Nephron progenitor cell (in vitro differentiated cells): Measurements from ENCODE around the gene DRC3.

ENCODE experiments used
- DNase-seq: peaks from one replicate; pipeline ENCODE4 v3.0.0; 2021
- H3K27ac Mint-ChIP-seq: 2 replicates; pipeline ENCODE4 v1.8.0; 2021; ENCODE audit warnings: mild to moderate bottlenecking, moderate library complexity, mixed read lengths
- H3K27me3 Mint-ChIP-seq: 2 replicates; pipeline ENCODE4 v1.8.0; 2021; ENCODE audit warnings: mild to moderate bottlenecking, low read depth, mixed read lengths; ENCODE audit not compliant: poor library complexity
- H3K36me3 Mint-ChIP-seq: 2 replicates; pipeline ENCODE4 v1.8.0; 2021; ENCODE audit warnings: low read depth, mixed read lengths
- H3K4me1 Mint-ChIP-seq: 2 replicates; pipeline ENCODE4 v1.8.0; 2021; ENCODE audit warnings: mixed read lengths
- H3K4me3 Mint-ChIP-seq: 2 replicates; pipeline ENCODE4 v1.8.0; 2021; ENCODE audit warnings: mild to moderate bottlenecking, moderate library complexity, mixed read lengths
- H3K9me3 Mint-ChIP-seq: 2 replicates; pipeline ENCODE4 v1.8.0; 2021; ENCODE audit warnings: mild to moderate bottlenecking, moderate library complexity, mixed read lengths
- TF ChIP-seq, protein P1 (sequence below): fragments of 200-600 bp; sonication (generic); IDR thresholded peaks from 2 replicates; pipeline ENCODE4 v1.5.0; 2021; ENCODE audit warnings: antibody characterized with exemption

DRC3 gene

DNA sequence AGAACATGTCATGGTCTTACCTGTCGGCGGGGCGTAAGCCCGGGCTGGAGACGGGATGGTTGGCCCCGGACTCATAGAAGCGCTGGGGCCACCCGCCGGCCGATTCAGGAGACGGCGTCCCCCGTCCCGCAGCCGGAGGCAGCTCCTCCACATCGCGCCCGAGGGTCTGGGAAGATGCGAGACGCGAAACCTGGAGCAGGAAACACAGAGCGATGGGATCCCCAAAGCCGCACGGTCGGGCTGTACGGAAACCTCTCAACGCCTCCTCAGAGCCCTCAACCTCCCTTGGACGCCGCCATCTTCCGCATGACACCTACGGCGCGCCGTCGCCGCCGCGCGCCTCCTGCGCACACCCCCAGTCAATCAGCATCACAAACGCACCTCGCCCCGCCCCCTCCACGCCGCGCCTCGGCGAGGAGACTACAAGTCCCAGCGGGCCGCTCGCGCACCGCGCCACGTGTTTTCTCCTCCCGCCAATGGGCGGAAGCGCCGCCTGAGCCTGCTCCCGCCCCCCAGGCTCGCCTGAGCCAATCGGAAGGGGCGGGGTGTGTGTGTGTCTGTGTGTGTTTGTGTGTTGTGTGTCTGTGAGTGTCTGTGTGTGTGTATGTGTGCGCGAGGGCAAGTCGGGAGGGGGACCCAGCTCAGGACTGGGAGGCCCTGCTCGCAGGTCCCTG, 66.3 kb downstream of the DRC3 start, which contains the start of the genes ATPAF2 and GID4:
Gene ATPAF2, minus strand, starts transcription at position 308 of the 674 bp plus-strand sequence. Its CDS starts 155 bp downstream, at position 153.
Gene GID4, plus strand, starts transcription at position 548 of the 674 bp plus-strand sequence. Its CDS starts 57 bp downstream, at position 605.
- Mint-ChIP-seq H3K27ac (peak within 1 kb of the TSS; percentile 97), H3K4me3 (peak within 1 kb of the TSS; percentile 99), H3K27me3 (peaks cover 6% of the 10 kb centered on the region), H3K4me1 (peaks cover 53% of the 10 kb centered on the region), H3K36me3 (no peaks in the 10 kb centered on the region), H3K9me3 (no peaks in the 10 kb centered on the region)
- peak; percentile 100 for DNase-seq
- TF ChIP-seq, protein P1, sequence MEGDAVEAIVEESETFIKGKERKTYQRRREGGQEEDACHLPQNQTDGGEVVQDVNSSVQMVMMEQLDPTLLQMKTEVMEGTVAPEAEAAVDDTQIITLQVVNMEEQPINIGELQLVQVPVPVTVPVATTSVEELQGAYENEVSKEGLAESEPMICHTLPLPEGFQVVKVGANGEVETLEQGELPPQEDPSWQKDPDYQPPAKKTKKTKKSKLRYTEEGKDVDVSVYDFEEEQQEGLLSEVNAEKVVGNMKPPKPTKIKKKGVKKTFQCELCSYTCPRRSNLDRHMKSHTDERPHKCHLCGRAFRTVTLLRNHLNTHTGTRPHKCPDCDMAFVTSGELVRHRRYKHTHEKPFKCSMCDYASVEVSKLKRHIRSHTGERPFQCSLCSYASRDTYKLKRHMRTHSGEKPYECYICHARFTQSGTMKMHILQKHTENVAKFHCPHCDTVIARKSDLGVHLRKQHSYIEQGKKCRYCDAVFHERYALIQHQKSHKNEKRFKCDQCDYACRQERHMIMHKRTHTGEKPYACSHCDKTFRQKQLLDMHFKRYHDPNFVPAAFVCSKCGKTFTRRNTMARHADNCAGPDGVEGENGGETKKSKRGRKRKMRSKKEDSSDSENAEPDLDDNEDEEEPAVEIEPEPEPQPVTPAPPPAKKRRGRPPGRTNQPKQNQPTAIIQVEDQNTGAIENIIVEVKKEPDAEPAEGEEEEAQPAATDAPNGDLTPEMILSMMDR = no peak

DNA sequence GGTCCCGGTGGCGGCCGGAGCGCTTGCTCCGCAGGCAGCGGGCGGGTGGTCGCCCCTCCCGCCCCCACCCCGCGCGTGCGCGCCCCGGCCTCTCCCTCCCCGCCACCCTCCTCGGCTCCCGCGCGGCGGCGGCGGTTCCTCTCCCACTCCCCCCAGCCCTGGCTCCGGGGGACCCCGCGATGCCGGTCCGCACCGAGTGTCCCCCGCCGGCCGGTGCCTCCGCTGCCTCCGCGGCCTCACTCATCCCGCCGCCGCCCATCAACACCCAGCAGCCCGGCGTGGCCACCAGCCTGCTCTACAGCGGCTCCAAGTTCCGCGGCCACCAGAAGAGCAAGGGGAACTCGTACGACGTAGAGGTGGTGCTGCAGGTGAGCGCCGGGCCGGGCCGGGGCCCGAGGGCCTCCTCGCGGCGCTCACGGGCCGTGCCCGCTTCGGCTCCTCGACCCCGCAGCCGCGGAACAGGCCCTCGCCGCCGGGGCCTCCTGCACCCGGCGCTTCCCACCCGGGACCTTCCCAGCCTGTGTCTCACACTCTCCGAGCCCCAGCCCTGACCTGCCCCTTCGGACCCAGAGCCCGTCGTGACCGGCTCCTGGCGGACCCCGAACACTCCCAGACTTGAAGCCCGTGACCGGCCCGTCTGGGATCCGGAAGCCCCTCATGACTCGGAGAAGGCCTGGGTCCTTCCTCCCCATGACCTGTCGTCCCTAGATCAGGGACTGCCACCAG, 67.0 kb downstream of the DRC3 start:
- H3K27ac Mint-ChIP-seq = peak overlapping the region; percentile 97
- no peaks in the 10 kb centered on the region for H3K9me3 Mint-ChIP-seq
- H3K27me3 Mint-ChIP-seq = peaks cover 6% of the 10 kb centered on the region
- TF ChIP-seq, protein P1 = no peak
- peak overlapping the region; percentile 99 for H3K4me3 Mint-ChIP-seq
- H3K36me3 Mint-ChIP-seq = peaks cover 4% of the 10 kb centered on the region
- peaks cover 53% of the 10 kb centered on the region for H3K4me1 Mint-ChIP-seq
- no peak for DNase-seq

DNA sequence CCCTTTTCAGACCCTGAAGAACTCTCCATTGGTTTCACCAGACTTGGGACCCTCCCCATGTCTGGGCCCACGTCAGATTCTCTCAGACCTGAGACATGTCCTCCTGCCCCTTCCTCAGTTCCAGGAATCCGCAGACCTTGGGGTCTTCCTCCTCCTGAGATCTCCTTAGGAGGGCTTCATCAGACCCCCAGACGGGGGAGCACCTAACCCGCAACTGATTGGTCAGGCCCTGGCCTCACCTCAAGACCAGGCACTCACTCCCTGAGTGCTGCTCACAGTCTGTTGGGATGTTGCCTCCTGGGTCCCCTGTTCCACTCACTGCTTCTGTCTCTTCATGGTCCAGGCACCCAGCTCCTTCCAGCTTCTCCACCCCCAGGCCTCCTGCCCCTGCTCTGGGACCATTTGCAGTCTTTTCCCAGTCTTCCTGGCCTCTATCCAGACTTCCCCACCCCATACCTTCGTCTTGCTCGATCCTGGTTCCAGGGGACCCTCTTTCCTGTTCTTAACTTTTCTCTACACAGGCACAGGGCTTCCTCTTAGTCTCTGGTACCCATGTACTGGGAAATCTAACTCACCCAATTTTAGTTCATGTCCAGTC, 67.7 kb downstream of the DRC3 start:
- H3K4me3 Mint-ChIP-seq = peak overlapping the region; percentile 99
- H3K4me1 Mint-ChIP-seq = peaks cover 53% of the 10 kb centered on the region
- TF ChIP-seq, protein P1 = no peak
- DNase-seq = no peak
- no peaks in the 10 kb centered on the region for H3K9me3 Mint-ChIP-seq
- H3K27ac Mint-ChIP-seq = peak overlapping the region; percentile 71
- peaks cover 10% of the 10 kb centered on the region for H3K36me3 Mint-ChIP-seq
- H3K27me3 Mint-ChIP-seq = peaks cover 6% of the 10 kb centered on the region

DNA sequence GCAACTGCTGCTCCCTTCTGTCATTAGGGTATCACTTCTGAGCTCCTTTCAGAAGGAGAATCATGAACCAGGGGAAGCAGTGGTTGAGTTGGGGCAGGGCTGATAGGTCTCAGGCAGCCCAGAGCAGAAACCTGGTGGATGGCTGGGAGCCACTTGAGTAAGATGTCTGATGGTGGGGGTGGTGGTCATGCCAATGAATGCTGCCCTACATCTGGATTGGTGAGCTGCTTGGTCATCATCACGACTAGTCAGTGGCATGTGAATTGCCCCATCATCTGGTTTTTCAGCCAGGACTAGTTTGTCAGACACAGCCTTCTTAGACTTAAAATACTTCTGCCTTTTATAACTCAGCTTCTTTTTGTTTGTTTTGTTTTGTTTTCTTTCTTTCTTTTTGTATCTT, 69.1 kb downstream of the DRC3 start:
- Mint-ChIP-seq H3K4me3 (peak overlapping the region; percentile 99), H3K36me3 (peaks cover 17% of the 10 kb centered on the region), H3K4me1 (peaks cover 53% of the 10 kb centered on the region), H3K27ac (no peak overlapping the region), H3K9me3 (no peaks in the 10 kb centered on the region), H3K27me3 (peaks cover 6% of the 10 kb centered on the region)
- TF ChIP-seq, protein P1 = no peak
- DNase-seq = no peak

DNA sequence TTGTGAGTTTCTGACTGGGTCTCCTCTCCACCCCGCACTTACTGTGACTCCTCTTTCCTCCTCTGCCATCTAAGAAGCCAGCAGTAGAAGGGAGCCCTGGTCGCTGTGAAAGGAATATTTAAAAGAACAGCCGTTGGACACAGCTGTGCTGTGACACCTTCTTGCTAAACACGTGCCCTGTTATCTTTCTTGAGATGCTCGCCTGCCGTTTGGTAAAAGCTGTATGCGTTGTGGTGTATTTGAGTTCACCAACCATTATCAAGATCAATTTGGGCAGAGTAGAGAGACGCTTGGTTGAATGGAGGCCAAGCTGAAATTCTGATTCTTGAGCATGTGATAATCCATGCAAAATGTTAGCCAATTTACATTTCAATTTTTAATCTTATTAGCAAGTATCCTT, 70.3 kb downstream of the DRC3 start:
- no peak for DNase-seq
- Mint-ChIP-seq H3K4me3 (no peak overlapping the region), H3K9me3 (no peaks in the 10 kb centered on the region), H3K27me3 (peaks cover 6% of the 10 kb centered on the region), H3K27ac (no peak overlapping the region), H3K4me1 (peaks cover 44% of the 10 kb centered on the region), H3K36me3 (peaks cover 27% of the 10 kb centered on the region)
- TF ChIP-seq, protein P1 = no peak
